AG09309 (cell line): ENCODE measurements around the gene NEURL1B.

Experiments used
- DNase-seq: peaks from one replicate; pipeline ENCODE4 v3.0.0-alpha.2; 2010; ENCODE audit warnings: low read depth
- H3K4me3 ChIP-seq: 2 replicates; pipeline ENCODE4 v1.5.1; 2011; ENCODE audit warnings: mild to moderate bottlenecking, low read depth, low read length, moderate library complexity; ENCODE audit not compliant: control insufficient read depth
- CTCF ChIP-seq: IDR thresholded peaks from 2 replicates; pipeline ENCODE4 v1.5.1; 2011; ENCODE audit warnings: mild to moderate bottlenecking, low read depth, low read length, inconsistent platforms; ENCODE audit not compliant: insufficient read depth, control insufficient read depth; ENCODE audit errors: missing control alignments

NEURL1B gene

GRCh38 chr5:172617817-172618216 lies 23.2 kb upstream of the NEURL1B start:
- H3K4me3 ChIP-seq, result no peak overlapping the region
- TF ChIP-seq CTCF, result no peak
- no peak for DNase-seq

- TF ChIP-seq CTCF, result no peak
- DNase-seq, result no peak
- H3K4me3 ChIP-seq, result no peak overlapping the region
Observed at GRCh38 chr5:172618574-172619365, 22.3 kb upstream of the NEURL1B start.

- no peak for TF ChIP-seq CTCF
- no peak overlapping the region for H3K4me3 ChIP-seq
- no peak for DNase-seq
Observed at GRCh38 chr5:172620506-172620905, 20.6 kb upstream of the NEURL1B start.

- no peak for DNase-seq
- TF ChIP-seq CTCF, result no peak
Observed at GRCh38 chr5:172622091-172623046, 18.7 kb upstream of the NEURL1B start.

GRCh38 chr5:172623313-172623980 lies 17.6 kb upstream of the NEURL1B start:
- TF ChIP-seq CTCF, result no peak
- H3K4me3 ChIP-seq, result no peak overlapping the region
- no peak for DNase-seq

More at GRCh38 chr5:172622091-172623046, 18.7 kb upstream of the NEURL1B start:
- no peak overlapping the region for H3K4me3 ChIP-seq
